Measurements from ENCODE around the gene CEP170B.

The CEP170B gene

DNA sequence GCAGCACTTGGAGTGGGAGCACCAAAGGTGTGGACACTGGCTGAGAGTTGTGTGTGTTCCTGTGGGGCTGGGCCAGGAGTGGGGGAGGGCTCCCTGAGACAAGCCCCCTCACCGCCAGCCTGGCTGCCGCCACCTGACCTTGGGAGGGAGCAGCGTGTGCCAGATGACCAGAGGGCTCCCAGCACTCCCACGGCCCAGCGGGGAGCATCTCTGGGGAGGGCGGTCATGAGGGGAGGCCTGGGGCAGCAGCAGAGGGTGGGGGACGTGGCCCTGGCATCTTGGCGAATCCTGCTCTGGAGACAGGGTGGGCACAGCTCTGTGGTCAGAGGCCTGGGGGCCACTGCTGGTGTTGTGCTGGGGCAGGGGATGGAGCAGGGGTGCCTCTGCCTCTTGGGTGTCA is 10.7 kb downstream of the CEP170B start:
- Histone ChIP-seq H3K27me3 (ENCODE audit: insufficient read depth, poor library complexity, severe bottlenecking) (peaks cover 2% of the 10 kb centered on the region), H3K27ac (replicated peaks) (no peak overlapping the region), H3K4me3 (replicated peaks; ENCODE audit: insufficient read depth, low read length) (no peak overlapping the region)
- no peak for DNase-seq (ENCODE audit: low read depth in 1 of 2, low spot score in 1 of 2)
- TF ChIP-seq SPI1 (IDR thresholded peaks at IDR 0.05; ENCODE audit: borderline replicate concordance, low read depth) (no peak), GABPA (IDR thresholded peaks at IDR 0.05; ENCODE audit: low read depth) (no peak), POLR2AphosphoS5 (IDR thresholded peaks at IDR 0.05; ENCODE audit: low read depth) (no peak)
- TF ChIP-seq, protein P1, sequence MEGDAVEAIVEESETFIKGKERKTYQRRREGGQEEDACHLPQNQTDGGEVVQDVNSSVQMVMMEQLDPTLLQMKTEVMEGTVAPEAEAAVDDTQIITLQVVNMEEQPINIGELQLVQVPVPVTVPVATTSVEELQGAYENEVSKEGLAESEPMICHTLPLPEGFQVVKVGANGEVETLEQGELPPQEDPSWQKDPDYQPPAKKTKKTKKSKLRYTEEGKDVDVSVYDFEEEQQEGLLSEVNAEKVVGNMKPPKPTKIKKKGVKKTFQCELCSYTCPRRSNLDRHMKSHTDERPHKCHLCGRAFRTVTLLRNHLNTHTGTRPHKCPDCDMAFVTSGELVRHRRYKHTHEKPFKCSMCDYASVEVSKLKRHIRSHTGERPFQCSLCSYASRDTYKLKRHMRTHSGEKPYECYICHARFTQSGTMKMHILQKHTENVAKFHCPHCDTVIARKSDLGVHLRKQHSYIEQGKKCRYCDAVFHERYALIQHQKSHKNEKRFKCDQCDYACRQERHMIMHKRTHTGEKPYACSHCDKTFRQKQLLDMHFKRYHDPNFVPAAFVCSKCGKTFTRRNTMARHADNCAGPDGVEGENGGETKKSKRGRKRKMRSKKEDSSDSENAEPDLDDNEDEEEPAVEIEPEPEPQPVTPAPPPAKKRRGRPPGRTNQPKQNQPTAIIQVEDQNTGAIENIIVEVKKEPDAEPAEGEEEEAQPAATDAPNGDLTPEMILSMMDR (IDR thresholded peaks at IDR 0.05; ENCODE audit: insufficient read depth, low read length): no peak
- TF ChIP-seq, protein P2, sequence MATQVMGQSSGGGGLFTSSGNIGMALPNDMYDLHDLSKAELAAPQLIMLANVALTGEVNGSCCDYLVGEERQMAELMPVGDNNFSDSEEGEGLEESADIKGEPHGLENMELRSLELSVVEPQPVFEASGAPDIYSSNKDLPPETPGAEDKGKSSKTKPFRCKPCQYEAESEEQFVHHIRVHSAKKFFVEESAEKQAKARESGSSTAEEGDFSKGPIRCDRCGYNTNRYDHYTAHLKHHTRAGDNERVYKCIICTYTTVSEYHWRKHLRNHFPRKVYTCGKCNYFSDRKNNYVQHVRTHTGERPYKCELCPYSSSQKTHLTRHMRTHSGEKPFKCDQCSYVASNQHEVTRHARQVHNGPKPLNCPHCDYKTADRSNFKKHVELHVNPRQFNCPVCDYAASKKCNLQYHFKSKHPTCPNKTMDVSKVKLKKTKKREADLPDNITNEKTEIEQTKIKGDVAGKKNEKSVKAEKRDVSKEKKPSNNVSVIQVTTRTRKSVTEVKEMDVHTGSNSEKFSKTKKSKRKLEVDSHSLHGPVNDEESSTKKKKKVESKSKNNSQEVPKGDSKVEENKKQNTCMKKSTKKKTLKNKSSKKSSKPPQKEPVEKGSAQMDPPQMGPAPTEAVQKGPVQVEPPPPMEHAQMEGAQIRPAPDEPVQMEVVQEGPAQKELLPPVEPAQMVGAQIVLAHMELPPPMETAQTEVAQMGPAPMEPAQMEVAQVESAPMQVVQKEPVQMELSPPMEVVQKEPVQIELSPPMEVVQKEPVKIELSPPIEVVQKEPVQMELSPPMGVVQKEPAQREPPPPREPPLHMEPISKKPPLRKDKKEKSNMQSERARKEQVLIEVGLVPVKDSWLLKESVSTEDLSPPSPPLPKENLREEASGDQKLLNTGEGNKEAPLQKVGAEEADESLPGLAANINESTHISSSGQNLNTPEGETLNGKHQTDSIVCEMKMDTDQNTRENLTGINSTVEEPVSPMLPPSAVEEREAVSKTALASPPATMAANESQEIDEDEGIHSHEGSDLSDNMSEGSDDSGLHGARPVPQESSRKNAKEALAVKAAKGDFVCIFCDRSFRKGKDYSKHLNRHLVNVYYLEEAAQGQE (IDR thresholded peaks at IDR 0.05; ENCODE audit: insufficient replicate concordance, low read depth): no peak

DNA sequence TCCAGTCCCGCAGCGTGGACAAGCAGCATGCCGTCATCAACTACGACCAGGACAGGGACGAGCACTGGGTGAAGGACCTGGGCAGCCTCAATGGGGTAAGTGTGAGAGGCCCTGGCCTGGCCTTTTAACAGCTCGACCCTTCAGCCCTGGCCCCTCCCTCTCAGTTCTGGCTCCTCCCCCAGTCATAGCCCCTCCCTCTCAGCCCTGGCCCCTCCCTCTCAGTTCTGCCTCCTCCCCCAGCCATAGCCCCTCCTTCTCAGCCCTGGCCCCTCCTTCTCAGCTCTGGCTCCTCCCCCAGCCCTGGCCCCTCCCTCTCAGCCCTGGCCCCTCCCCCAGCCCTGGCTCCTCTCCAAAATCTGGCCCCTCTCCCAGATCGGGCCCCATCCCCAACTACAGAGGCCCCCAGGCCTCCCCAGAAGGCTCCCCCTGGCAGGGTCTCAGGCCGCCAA is 11.2 kb downstream of the CEP170B start:
- TF ChIP-seq POLR2AphosphoS5 (IDR thresholded peaks at IDR 0.05; ENCODE audit: low read depth): no peak
- TF ChIP-seq SPI1 (IDR thresholded peaks at IDR 0.05; ENCODE audit: borderline replicate concordance, low read depth): no peak
- no peak for TF ChIP-seq GABPA (IDR thresholded peaks at IDR 0.05; ENCODE audit: low read depth)
- TF ChIP-seq, protein P2 (IDR thresholded peaks at IDR 0.05; ENCODE audit: insufficient replicate concordance, low read depth): no peak
- no peak overlapping the region for H3K27ac ChIP-seq (replicated peaks)
- no peak overlapping the region for H3K4me3 ChIP-seq (replicated peaks; ENCODE audit: insufficient read depth, low read length)
- no peak for DNase-seq (ENCODE audit: low read depth in 1 of 2, low spot score in 1 of 2)
- H3K27me3 ChIP-seq (ENCODE audit: insufficient read depth, poor library complexity, severe bottlenecking): peaks cover 2% of the 10 kb centered on the region

DNA sequence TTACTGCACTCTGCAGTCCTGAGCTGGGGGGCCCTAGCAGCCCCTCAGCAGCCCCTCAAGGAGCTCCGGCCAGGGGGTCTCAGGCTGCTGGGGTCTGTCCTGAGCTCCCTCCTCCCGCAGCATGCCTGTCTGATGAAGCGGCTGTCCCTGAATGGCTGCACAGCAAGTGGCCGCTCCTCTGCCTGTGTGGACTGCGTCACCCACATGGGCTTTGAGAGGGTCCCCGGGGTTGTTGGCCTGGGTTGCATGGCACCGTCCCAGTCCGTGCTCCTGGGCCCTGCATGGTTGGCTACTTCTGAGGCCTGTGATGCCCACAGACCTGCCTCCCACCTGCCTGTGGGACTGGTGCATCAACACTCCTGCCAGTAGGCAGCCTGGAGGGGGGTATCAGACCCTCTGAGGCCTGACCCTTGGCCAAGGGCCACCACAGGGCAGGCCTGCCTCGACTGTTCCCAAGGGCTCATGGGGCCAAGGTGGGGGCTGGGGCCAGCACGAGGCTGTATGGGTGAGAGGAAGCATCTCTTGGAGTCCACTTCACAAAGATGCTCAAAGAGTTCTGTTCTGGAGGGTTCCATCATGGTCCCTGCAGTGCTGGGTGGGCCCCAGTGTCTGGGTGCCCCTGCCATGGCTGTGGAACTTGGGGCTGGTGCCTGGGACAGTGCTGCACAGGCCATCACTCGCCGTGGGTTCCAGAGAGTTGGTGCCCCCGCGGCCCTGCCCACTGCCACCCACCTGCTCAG is 12.2 kb downstream of the CEP170B start:
- no peak overlapping the region for H3K27ac ChIP-seq (replicated peaks)
- TF ChIP-seq, protein P2 (IDR thresholded peaks at IDR 0.05; ENCODE audit: insufficient replicate concordance, low read depth): no peak
- TF ChIP-seq, protein P1 (IDR thresholded peaks at IDR 0.05; ENCODE audit: insufficient read depth, low read length): no peak
- TF ChIP-seq SPI1 (IDR thresholded peaks at IDR 0.05; ENCODE audit: borderline replicate concordance, low read depth) (no peak), GABPA (IDR thresholded peaks at IDR 0.05; ENCODE audit: low read depth) (no peak), POLR2AphosphoS5 (IDR thresholded peaks at IDR 0.05; ENCODE audit: low read depth) (no peak)
- no peak for DNase-seq (ENCODE audit: low read depth in 1 of 2, low spot score in 1 of 2)
- no peak overlapping the region for H3K4me3 ChIP-seq (replicated peaks; ENCODE audit: insufficient read depth, low read length)
- H3K27me3 ChIP-seq (ENCODE audit: insufficient read depth, poor library complexity, severe bottlenecking): peaks cover 4% of the 10 kb centered on the region
